ENCODE data around the gene CDK2.
"Not testable (repeated sequence)": the region's sequence is repeated elsewhere in the genome, so short reads cannot be mapped to it uniquely, and the experiment has no call there.

The CDK2 gene

GRCh38 chr12:55979069-55979468 lies 12.4 kb downstream of the CDK2 start:
- DNase-seq (ENCODE audit: insufficient read length, low spot score) (no peak), FAIRE-seq (no peak)
- TF ChIP-seq POLR2A (IDR thresholded peaks at IDR 0.05; ENCODE audit: low read depth, low read length), result no peak

GRCh38 chr12:55981882-55982281 lies 15.3 kb downstream of the CDK2 start:
- not testable (repeated sequence) for DNase-seq (ENCODE audit: insufficient read length, low spot score); FAIRE-seq

- no peak for TF ChIP-seq POLR2A (IDR thresholded peaks at IDR 0.05; ENCODE audit: low read depth, low read length)
- DNase-seq (ENCODE audit: insufficient read length, low spot score), result no peak
- FAIRE-seq, result no peak
Measured at GRCh38 chr12:55982319-55982936, 15.8 kb downstream of the CDK2 start.

- no peak for TF ChIP-seq POLR2A (IDR thresholded peaks at IDR 0.05; ENCODE audit: low read depth, low read length)
Measured at GRCh38 chr12:55983232-55983842, 16.7 kb downstream of the CDK2 start.

GRCh38 chr12:55984861-55985260 lies 18.2 kb downstream of the CDK2 start:
- FAIRE-seq, result no peak
- TF ChIP-seq POLR2A (IDR thresholded peaks at IDR 0.05; ENCODE audit: low read depth, low read length), result no peak

More at GRCh38 chr12:55983232-55983842, 16.7 kb downstream of the CDK2 start:
- FAIRE-seq (no peak), DNase-seq (ENCODE audit: insufficient read length, low spot score) (no peak)

GRCh38 chr12:55985341-55985740 lies 18.7 kb downstream of the CDK2 start:
- TF ChIP-seq POLR2A (IDR thresholded peaks at IDR 0.05; ENCODE audit: low read depth, low read length), result no peak
- no peak for DNase-seq (ENCODE audit: insufficient read length, low spot score)
- no peak for FAIRE-seq

More at GRCh38 chr12:55984861-55985260, 18.2 kb downstream of the CDK2 start:
- DNase-seq (ENCODE audit: insufficient read length, low spot score), result no peak

- not testable (repeated sequence) for FAIRE-seq; DNase-seq (ENCODE audit: insufficient read length, low spot score)
Measured at GRCh38 chr12:55985976-55986375, 19.3 kb downstream of the CDK2 start.

GRCh38 chr12:55991110-55991509 lies 24.5 kb downstream of the CDK2 start:
- DNase-seq (ENCODE audit: insufficient read length, low spot score) (no peak), FAIRE-seq (no peak)
- TF ChIP-seq POLR2A (IDR thresholded peaks at IDR 0.05; ENCODE audit: low read depth, low read length), result no peak

- no peak for TF ChIP-seq POLR2A (IDR thresholded peaks at IDR 0.05; ENCODE audit: low read depth, low read length)
- DNase-seq (ENCODE audit: insufficient read length, low spot score) (no peak), FAIRE-seq (no peak)
Measured at GRCh38 chr12:55993230-55993853, 26.7 kb downstream of the CDK2 start.

GRCh38 chr12:55995366-55995765 lies 28.7 kb downstream of the CDK2 start:
- no peak for DNase-seq (ENCODE audit: insufficient read length, low spot score)

GRCh38 chr12:55996201-55996714 lies 29.6 kb downstream of the CDK2 start:
- TF ChIP-seq POLR2A (IDR thresholded peaks at IDR 0.05; ENCODE audit: low read depth, low read length), result no peak
- no peak for FAIRE-seq
- DNase-seq (ENCODE audit: insufficient read length, low spot score), result peak; percentile 27

More at GRCh38 chr12:55995366-55995765, 28.7 kb downstream of the CDK2 start:
- no peak for FAIRE-seq
- no peak for TF ChIP-seq POLR2A (IDR thresholded peaks at IDR 0.05; ENCODE audit: low read depth, low read length)

- DNase-seq (ENCODE audit: insufficient read length, low spot score) (peak; percentile 98), FAIRE-seq (peak; percentile 84)
- TF ChIP-seq POLR2A (IDR thresholded peaks at IDR 0.05; ENCODE audit: low read depth, low read length), result peak; percentile 23; the same call in 1 of the 2 replicates
Measured at GRCh38 chr12:55996715-55997534, 30.3 kb downstream of the CDK2 start, which contains the start of gene SUOX. SUOX (plus strand) TSS chr12:55997276; CDS start chr12:56002222, 4,946 bp downstream.

- DNase-seq (ENCODE audit: insufficient read length, low spot score) (no peak), FAIRE-seq (no peak)
- TF ChIP-seq POLR2A (IDR thresholded peaks at IDR 0.05; ENCODE audit: low read depth, low read length), result no peak
Measured at GRCh38 chr12:55997535-55997859, 30.9 kb downstream of the CDK2 start.

- not testable (repeated sequence) for DNase-seq (ENCODE audit: insufficient read length, low spot score); FAIRE-seq
Measured at GRCh38 chr12:55999522-55999921, 32.9 kb downstream of the CDK2 start.

- not testable (repeated sequence) for FAIRE-seq
Measured at GRCh38 chr12:55999999-56000540, 33.4 kb downstream of the CDK2 start.

More at GRCh38 chr12:55999999-56000540, 33.4 kb downstream of the CDK2 start:
- not testable (repeated sequence) for DNase-seq (ENCODE audit: insufficient read length, low spot score)

All from H54 (cell line).